ENCODE data around the gene AGAP1. TPM values are rescaled to one million over a fixed set of nuclear protein-coding genes. Genes with fewer than 3 reads are reported as not detected.

AGAP1 gene
- total RNA-seq, 2 donors from 2014 or later = 19.1 to 20.8 TPM

DNA sequence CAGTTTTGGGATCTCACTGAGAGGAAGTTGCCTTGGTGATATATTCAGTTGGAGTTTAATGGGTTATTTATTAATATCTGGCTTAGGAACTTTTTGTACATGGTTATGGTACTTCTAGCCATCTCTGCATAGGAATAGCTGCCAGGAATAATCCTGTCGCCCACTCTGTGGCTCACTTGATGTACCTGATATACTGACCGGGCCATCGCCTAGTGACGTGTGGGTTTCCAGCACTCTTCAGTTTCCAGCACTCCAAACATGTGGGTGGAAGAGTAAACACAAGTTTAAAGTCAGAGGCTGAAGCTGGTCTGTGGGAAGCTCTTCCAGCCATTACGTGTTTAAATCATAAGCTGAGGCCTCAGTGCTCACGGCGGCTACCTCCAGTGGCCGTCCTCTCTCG is 44.3 kb upstream of the AGAP1 start:
- TF ChIP-seq, protein P1, sequence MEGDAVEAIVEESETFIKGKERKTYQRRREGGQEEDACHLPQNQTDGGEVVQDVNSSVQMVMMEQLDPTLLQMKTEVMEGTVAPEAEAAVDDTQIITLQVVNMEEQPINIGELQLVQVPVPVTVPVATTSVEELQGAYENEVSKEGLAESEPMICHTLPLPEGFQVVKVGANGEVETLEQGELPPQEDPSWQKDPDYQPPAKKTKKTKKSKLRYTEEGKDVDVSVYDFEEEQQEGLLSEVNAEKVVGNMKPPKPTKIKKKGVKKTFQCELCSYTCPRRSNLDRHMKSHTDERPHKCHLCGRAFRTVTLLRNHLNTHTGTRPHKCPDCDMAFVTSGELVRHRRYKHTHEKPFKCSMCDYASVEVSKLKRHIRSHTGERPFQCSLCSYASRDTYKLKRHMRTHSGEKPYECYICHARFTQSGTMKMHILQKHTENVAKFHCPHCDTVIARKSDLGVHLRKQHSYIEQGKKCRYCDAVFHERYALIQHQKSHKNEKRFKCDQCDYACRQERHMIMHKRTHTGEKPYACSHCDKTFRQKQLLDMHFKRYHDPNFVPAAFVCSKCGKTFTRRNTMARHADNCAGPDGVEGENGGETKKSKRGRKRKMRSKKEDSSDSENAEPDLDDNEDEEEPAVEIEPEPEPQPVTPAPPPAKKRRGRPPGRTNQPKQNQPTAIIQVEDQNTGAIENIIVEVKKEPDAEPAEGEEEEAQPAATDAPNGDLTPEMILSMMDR (IDR thresholded peaks at IDR 0.05) = no peak
- Histone ChIP-seq H3K4me1 (ENCODE audit: control insufficient read depth in 1 of 2, low read depth in 2 of 2) (no peaks in the 10 kb centered on the region), H3K27ac (no peak overlapping the region), H3K4me3 (no peak overlapping the region), H3K27me3 (replicated peaks; ENCODE audit: insufficient read depth) (no peaks in the 10 kb centered on the region), H3K36me3 (no peaks in the 10 kb centered on the region), H3K9me3 (no peaks in the 10 kb centered on the region)
- ATAC-seq (ENCODE audit: insufficient number of reproducible peaks, low FRiP score, low read depth) (no peak), DNase-seq (ENCODE audit: low spot score) (no peak)

DNA sequence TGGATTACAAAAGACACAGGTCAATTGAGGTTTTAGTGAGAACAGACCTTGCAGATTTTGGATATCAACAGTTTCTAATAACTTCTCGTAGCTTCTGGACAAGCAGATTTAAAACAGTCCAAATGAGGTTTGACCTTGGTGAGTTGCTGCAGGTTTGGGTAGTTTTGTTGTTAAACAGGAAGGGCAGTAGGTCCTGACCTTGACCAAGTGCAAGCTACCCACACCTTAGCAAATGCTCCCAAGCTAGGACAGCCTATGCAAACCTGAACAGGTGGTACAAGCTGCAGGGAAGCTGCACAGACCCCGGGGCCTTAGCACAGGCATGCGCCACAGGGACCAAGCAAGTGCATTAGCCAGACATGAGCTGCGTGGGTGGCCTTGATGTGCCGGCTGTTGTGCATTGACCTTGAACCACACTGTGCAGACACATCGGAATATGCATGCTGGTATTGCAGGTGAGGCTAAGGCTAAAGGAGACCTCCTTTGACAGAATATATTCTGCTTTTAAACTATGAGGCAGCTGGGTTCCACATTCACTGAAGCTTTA is 40.2 kb upstream of the AGAP1 start:
- ATAC-seq (ENCODE audit: insufficient number of reproducible peaks, low FRiP score, low read depth) (no peak), DNase-seq (ENCODE audit: low spot score) (no peak)
- no peaks in the 10 kb centered on the region for H3K9me3 ChIP-seq
- H3K27me3 ChIP-seq (replicated peaks; ENCODE audit: insufficient read depth) = no peaks in the 10 kb centered on the region
- TF ChIP-seq, protein P1 (IDR thresholded peaks at IDR 0.05) = no peak
- no peak overlapping the region for H3K27ac ChIP-seq
- H3K4me1 ChIP-seq (ENCODE audit: control insufficient read depth in 1 of 2, low read depth in 2 of 2) = no peaks in the 10 kb centered on the region
- H3K36me3 ChIP-seq = no peaks in the 10 kb centered on the region
- no peak overlapping the region for H3K4me3 ChIP-seq

DNA sequence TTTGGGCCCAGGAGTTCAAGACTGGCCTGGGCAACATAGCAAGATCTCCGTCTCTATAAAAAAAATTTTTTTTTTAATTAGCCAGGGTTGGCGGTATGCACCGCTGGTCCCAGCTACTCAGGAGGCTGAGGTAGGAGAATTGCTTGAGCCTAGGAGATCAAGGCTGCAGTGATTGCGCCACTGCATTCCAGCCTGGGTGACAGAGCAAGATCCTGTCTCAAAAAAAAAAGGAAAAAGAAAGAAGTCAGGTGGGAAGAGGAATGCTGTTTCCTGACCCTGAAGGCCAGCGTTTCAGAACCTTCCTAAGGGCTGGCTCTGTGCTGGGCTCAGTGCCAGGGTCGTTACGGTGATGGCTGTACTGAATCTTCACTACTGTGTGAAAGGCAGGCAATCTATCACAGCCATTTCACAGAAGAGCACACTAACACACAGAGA is 35.0 kb upstream of the AGAP1 start:
- TF ChIP-seq, protein P1 (IDR thresholded peaks at IDR 0.05) = no peak
- no peak for ATAC-seq (ENCODE audit: insufficient number of reproducible peaks, low FRiP score, low read depth)
- H3K4me3 ChIP-seq = no peak overlapping the region

GRCh38 chr2:235460548-235461047 is 33.2 kb upstream of the AGAP1 start:
- no peak for ATAC-seq (ENCODE audit: insufficient number of reproducible peaks, low FRiP score, low read depth)

More for the DNA sequence above, 35.0 kb upstream of the AGAP1 start:
- no peak for DNase-seq (ENCODE audit: low spot score)
- Histone ChIP-seq H3K4me1 (ENCODE audit: control insufficient read depth in 1 of 2, low read depth in 2 of 2) (no peaks in the 10 kb centered on the region), H3K27ac (no peak overlapping the region), H3K36me3 (no peaks in the 10 kb centered on the region), H3K9me3 (no peaks in the 10 kb centered on the region), H3K27me3 (replicated peaks; ENCODE audit: insufficient read depth) (no peaks in the 10 kb centered on the region)

DNA sequence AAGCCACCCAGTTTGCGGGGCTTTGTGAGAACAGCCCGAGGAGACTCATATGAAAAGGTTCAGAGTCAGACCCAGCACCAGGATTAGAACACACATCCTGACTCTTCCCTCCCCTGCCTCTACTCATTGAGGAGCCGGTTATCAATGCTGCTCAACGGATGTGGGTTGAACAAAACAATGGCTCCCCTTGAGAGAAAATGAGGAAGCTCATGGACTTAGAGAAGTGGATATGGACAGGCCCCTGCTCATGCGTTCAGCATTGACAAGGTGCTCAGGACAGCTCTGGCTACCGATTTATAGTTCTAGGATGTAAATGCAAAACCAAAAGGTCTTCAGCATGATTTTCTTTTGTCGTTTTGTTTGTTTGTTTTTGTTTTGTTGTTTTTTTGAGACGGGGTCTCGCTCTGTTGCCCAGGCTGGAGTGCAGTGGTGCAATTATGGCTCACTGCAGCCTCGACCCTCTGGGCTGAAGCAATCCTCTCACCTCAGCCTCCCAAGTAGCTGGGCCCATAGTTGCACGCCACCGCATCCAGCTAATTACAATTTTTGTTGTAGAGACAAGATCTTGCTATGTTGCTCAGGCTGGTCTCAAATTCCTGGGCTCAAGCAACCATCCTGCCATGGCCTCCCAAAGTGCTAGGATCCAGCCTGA is 32.0 kb upstream of the AGAP1 start:
- ATAC-seq (ENCODE audit: insufficient number of reproducible peaks, low FRiP score, low read depth) (no peak), DNase-seq (ENCODE audit: low spot score) (no peak)
- H3K27ac ChIP-seq = no peak overlapping the region
- TF ChIP-seq, protein P1 (IDR thresholded peaks at IDR 0.05) = no peak
- H3K36me3 ChIP-seq = no peaks in the 10 kb centered on the region
- H3K4me1 ChIP-seq (ENCODE audit: control insufficient read depth in 1 of 2, low read depth in 2 of 2) = no peaks in the 10 kb centered on the region
- H3K9me3 ChIP-seq = no peaks in the 10 kb centered on the region
- H3K27me3 ChIP-seq (replicated peaks; ENCODE audit: insufficient read depth) = no peaks in the 10 kb centered on the region
- H3K4me3 ChIP-seq = no peak overlapping the region

More at GRCh38 chr2:235460548-235461047, 33.2 kb upstream of the AGAP1 start:
- H3K9me3 ChIP-seq = no peaks in the 10 kb centered on the region
- no peak overlapping the region for H3K27ac ChIP-seq
- TF ChIP-seq, protein P1 (IDR thresholded peaks at IDR 0.05) = no peak
- H3K27me3 ChIP-seq (replicated peaks; ENCODE audit: insufficient read depth) = no peaks in the 10 kb centered on the region
- no peaks in the 10 kb centered on the region for H3K4me1 ChIP-seq (ENCODE audit: control insufficient read depth in 1 of 2, low read depth in 2 of 2)
- H3K36me3 ChIP-seq = no peaks in the 10 kb centered on the region
- H3K4me3 ChIP-seq = no peak overlapping the region
- DNase-seq (ENCODE audit: low spot score) = no peak

Data from thoracic aorta (tissue), 2 donors.